ENCODE data around the gene PAK5. TPM values are rescaled to one million over a fixed set of nuclear protein-coding genes. Genes with fewer than 3 reads are reported as not detected.

Gene PAK5
- total and polyA plus RNA-seq, 9 of the 15 experiments (the other 6 are each of a cell fraction or from before 2014, with no cell fraction given), result not detected

GRCh38 chr20:9577397-9577796 lies 261.5 kb downstream of the PAK5 start:
- Histone ChIP-seq H3K27me3 (ENCODE audit: control insufficient read depth in 2 of 2, insufficient read depth in 2 of 2, low read length in 2 of 2) (no peaks in the 10 kb centered on the region), H3K9me3 (replicated peaks; ENCODE audit: control insufficient read depth, insufficient read depth, low read depth, low read length) (no peaks in the 10 kb centered on the region), H3K27ac (ENCODE audit: extremely low read depth, low read depth, low read length) (no peak overlapping the region), H3K36me3 (ENCODE audit: control insufficient read depth, insufficient read depth, low read length) (no peaks in the 10 kb centered on the region), H3K4me2 (ENCODE audit: insufficient read depth, low read length) (no peak overlapping the region), H3K9me1 (ENCODE audit: control insufficient read depth, insufficient read depth, low read length) (no peaks in the 10 kb centered on the region), H4K20me1 (replicated peaks; ENCODE audit: control insufficient read depth, insufficient read depth, low read length) (no peaks in the 10 kb centered on the region), H3K9ac (ENCODE audit: insufficient read depth in 1 of 2, low read depth in 2 of 2, low read length in 2 of 2) (no peak overlapping the region), H2AFZ (ENCODE audit: low read depth, low read length) (no peak overlapping the region), H3K4me1 (replicated peaks in 1 of 2; ENCODE audit: control insufficient read depth in 2 of 2, insufficient read depth in 2 of 2, low read length in 2 of 2) (no peaks in the 10 kb centered on the region), H3K4me3 (no peak overlapping the region), H3K79me2 (ENCODE audit: control insufficient read depth, insufficient read depth, low read length) (no peaks in the 10 kb centered on the region)
- ATAC-seq (no peak), DNase-seq (ENCODE audit: extremely low read depth in 1 of 4, low spot score in 3 of 4) (no peak), FAIRE-seq (no peak)
- CTCF ChIA-PET (ENCODE audit: low intra/inter-chr PET ratio), result no interaction called here
- intact Hi-C loops (cut with micrococcal nuclease), result no loop called here
- in situ Hi-C loops (cut with MboI), result no loop called here
- POLR2A ChIA-PET, result no interaction called here
- WGBS (ENCODE audit: insufficient coverage, low coverage, missing lambda C conversion rate), result 1% methylated on average over 7 of the region's 7 CpGs
- BruUV-seq (replicated peaks), result no TSS peak
- TF ChIP-seq TFE3 (CRISPR knock-in tag; IDR thresholded peaks at IDR 0.05), result no peak
- no peak for TF ChIP-seq RCOR1 (IDR thresholded peaks at IDR 0.05; ENCODE audit: borderline replicate concordance in 1 of 2, low read depth in 2 of 2, low read length in 2 of 2)
- no peak for TF ChIP-seq PYGO2 (tag; IDR thresholded peaks at IDR 0.05)
- no peak for TF ChIP-seq ZNF586 (CRISPR knock-in tag; conservative IDR thresholded peaks at IDR 0.05)
- TF ChIP-seq RFX1 (IDR thresholded peaks at IDR 0.05), result no peak
- TF ChIP-seq FOXA3 (CRISPR knock-in tag; conservative IDR thresholded peaks at IDR 0.05 in 1 of 2, IDR thresholded peaks at IDR 0.05 in 1 of 2), result no peak
